GM12865 (cell line): ENCODE measurements around the gene FUT7.

Experiments
- DNase-seq: peaks from one replicate; pipeline ENCODE4 v3.0.0; 2010; ENCODE audit warnings: low read depth
- H3K4me3 ChIP-seq: 2 replicates; pipeline ENCODE4 v1.5.1; 2011; ENCODE audit warnings: mild to moderate bottlenecking, low read depth, low read length, control low read depth
- CTCF ChIP-seq: IDR thresholded peaks from 2 replicates; pipeline ENCODE4 v1.5.1; 2011; ENCODE audit warnings: low read length, control low read depth, low read depth, inconsistent platforms; ENCODE audit not compliant: insufficient read depth; ENCODE audit errors: missing control alignments

The FUT7 gene

GRCh38 chr9:136991993-136992818 is 39.7 kb downstream of the FUT7 start, which contains the start of gene PAXX:
TSS of gene PAXX (plus strand) at chr9:136992422. CDS start at chr9:136992444, 22 bp downstream.
- H3K4me3 ChIP-seq: peak within 1 kb of the TSS; percentile 55
- TF ChIP-seq CTCF: no peak
- peak; percentile 94 for DNase-seq

- no peak for TF ChIP-seq CTCF
- DNase-seq: no peak
- H3K4me3 ChIP-seq: no peak overlapping the region
Measured at GRCh38 chr9:136990242-136990911, 41.5 kb downstream of the FUT7 start.

GRCh38 chr9:136988872-136989271 is 43.0 kb downstream of the FUT7 start:
- no peak for DNase-seq
- no peak for TF ChIP-seq CTCF

GRCh38 chr9:136985853-136986252 is 46.0 kb downstream of the FUT7 start:
- no peak for TF ChIP-seq CTCF
- H3K4me3 ChIP-seq: no peak overlapping the region
- no peak for DNase-seq

More at GRCh38 chr9:136988872-136989271, 43.0 kb downstream of the FUT7 start:
- no peak overlapping the region for H3K4me3 ChIP-seq

GRCh38 chr9:136985027-136985602 is 46.8 kb downstream of the FUT7 start:
- H3K4me3 ChIP-seq: no peak overlapping the region
- TF ChIP-seq CTCF: no peak
- no peak for DNase-seq

- no peak for TF ChIP-seq CTCF
Measured at GRCh38 chr9:136984464-136985026, 47.3 kb downstream of the FUT7 start.

More at GRCh38 chr9:136984464-136985026, 47.3 kb downstream of the FUT7 start:
- no peak overlapping the region for H3K4me3 ChIP-seq
- no peak for DNase-seq
